ENCODE data around the gene MAN2B2.
"Not testable (repeated sequence)": the region's sequence is repeated elsewhere in the genome, so short reads cannot be mapped to it uniquely, and the experiment has no call there.

MAN2B2 gene

DNA sequence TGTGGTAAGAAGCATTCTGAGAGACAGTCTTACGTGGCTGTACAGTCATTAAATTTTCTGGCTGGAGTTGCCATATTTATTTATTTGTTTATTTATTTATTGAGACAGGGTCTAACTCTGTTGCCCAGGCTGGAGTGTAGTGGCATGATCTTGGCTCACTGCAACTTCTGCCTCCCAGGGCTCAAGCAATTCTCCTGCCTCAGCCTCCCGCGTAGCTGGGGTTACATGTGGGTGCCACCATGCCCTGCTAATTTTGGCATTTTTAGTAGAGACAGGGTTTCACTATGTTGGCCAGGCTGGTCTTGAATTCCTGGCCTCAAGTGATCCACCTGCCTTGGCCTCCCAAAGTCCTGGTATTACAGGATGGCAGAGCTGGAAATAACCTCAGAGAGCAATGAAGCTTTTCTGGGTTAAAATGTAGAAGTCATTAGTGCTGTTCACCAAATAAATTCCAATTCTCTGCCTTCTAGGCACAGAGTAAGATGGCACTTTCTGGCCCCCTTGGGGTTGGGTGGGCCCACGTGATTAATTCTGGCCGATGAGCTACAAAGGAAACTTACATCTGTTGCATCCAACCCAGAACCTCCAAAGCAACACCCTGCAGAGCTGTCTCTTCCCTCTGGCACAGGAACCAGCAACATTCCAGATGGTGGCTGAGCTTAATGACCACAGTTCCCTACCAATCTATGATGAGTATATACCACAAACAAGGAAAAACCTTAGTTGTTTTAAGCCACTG lies 70.0 kb downstream of the MAN2B2 start:
- DNase-seq, result no peak

DNA sequence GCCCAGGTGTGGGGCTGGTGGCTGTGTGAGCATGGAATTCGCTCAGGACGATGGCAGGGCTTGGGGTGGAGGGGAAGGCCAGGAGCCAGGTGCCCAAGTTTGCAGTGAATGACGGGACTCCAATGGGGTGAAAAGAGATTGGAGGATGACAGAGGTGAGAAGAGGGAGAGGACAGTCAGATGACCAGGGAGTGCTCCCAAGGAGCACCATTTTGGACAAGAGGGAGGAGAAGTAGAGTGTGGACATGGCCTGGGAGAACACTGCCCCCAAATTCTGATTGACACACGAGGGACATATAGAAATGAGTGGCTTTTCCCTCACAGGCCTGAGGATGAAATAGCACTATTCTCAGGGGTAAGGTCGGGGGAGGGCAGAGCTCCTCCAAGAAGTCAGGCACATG lies 72.2 kb downstream of the MAN2B2 start:
- no peak for DNase-seq

DNA sequence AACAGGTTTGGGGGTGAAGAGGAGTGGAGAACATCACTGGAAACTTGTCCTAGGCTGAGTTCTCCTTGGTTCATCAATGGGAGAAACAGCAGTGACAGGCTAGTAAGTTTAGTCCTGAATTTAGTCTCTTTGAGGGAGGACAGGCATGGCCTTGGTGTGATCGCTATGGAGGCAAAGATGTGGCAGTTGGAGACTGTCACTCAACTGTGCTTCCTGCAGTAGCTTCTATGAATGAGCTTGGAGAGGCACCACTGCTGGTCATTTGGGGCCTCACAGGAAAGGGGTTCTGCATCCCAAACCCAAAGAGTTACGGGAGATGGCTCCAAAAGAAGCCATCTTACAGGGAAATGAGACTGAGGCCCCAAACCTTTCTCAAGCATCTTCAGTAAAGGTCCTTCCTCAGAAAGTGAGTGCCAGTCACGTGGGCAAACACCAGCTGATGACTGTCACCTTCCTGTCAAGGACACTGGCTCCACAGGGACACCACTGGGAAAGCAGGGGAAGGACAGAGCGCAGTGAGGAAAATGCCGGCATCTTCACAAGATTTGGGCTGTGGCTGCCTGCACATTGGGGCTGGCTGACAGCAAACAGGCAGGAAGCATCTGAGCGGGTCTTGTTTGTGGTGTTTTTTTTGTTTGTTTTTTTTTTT lies 72.7 kb downstream of the MAN2B2 start:
- no peak for DNase-seq

DNA sequence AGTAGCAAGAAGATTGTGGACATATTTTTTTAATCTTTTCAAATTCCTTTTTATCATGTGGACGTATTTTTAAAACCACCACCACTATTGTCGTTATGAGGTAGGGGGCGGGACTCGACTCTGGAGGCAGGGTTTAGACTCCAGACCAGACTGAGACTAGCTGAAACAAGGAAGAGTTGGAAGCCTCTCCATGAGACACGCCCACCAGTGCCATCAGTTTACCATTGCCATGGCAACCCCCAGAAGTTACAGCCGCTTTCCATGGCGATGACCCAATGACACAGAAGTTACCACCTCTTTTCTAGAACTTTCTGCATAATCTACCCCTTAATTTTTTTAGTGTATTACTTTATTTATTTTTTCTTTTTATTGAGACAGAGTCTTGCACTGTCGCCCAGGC lies 74.2 kb downstream of the MAN2B2 start:
- DNase-seq, result no peak

DNA sequence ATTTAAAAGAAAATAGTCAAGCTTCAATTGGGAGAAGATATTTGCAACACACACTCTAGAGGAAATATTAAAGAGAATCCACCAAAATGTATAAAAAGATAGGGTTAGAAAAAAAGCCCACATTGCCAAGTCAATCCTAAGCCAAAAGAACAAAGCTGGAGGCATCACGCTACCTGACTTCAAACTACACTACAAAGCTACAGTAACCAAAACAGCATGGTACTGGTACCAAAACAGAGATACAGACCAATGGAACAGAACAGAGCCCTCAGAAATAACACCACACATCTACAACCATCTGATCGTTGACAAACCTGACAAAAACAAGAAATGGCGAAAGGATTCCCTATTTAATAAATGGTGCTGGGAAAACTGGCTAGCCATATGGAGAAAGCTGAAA lies 79.2 kb downstream of the MAN2B2 start:
- DNase-seq, result not testable (repeated sequence)

DNA sequence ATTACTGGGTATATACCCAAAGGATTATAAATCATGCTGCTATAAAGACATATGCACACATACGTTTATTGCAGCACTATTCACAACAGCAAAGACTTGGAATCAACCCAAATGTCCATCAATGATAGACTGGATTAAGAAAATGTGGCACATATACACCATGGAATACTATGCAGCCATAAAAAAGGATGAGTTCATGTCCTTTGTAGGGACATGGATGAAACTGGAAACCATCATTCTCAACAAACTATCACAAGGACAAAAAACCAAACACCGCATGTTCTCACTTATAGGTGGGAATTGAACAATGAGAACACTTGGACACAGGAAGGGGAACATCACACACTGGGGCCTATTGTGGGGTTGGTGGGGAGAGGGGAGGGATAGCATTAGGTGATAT lies 80.3 kb downstream of the MAN2B2 start:
- DNase-seq, result not testable (repeated sequence)

DNA sequence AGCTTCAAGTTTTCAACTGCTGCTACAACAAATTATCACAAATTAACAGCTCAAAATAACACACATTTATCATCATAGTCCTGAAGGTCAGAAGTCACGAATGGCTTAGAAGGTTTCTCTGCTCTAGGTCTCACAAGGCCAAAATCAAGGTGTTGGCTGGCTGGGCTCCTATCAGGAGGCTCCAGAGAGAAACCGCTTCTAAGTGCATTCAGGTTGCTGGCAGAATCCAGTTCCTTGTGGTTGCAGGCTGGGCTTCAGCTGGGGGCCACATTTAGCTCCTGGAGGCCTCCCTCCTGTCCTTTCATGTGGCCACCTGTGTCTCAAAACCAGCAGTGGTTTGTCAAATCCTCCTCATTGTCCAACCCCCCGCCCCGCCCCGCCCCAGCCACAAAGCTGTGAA lies 80.9 kb downstream of the MAN2B2 start:
- no peak for DNase-seq

DNA sequence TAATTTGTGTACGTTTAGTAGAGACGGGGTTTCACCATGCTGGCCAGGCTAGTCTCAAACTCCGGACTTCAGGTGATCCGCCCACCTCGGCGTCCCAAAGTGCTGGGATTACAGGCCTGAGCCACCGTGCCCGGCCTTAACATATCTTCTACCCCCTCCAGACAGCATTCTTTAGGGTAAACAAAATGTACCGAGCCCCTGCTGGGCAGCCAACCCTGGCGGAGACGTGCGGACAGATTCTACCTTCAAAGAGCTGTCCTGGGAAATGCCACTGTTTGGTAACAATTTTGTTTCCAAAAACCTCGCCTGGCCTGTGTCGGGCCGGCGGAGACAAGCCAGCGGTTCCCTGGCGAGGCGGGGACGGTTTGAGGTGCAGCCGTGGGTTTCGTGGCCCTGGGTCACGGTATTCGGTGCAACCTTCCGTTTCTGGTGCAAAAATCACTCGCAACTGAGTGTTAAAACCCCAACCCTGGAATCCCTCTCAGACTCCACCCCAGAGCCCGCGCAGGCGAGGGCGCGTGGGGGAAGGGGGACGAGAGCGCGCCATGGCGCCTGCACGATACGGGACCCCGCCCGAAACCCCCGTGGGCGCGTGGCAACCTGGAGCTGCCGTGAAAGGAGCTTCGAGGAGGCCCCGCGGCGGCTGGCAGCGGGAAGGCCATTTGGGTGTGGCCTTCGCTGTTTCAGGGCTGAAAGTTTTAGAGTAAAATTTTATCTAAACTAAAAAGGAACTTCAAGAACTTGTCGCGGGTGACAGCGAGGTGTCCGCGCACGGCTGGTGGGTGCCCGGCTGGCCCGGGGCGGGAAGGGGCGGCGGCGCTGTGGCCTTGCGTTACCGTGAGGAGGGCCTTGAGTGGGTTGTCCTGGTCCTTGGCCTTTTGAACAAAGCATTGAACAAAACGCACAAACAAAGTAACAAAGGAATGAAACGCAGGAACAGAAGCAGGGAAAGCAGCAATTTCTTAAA lies 82.5 kb downstream of the MAN2B2 start:
- DNase-seq, result no peak

DNA sequence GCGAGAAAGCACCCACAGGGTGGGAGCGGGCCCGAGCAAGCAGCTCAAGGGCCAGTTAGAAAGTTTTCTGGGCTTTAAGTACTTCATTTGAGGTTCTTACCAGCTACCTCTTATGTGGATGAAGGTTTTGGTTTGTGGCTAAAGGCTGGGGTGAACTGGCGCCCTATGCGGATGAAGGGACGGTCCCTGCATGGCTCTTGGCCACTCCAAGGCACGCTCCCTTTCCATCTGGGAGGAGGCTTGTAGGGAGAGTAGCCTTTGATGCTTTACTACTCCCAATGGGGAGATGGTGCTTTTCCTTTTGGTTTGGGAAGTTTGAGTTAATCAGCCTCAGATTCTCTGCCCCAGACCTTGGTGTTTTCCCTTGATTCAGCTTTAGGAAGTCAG lies 83.2 kb downstream of the MAN2B2 start:
- no peak for DNase-seq

DNA sequence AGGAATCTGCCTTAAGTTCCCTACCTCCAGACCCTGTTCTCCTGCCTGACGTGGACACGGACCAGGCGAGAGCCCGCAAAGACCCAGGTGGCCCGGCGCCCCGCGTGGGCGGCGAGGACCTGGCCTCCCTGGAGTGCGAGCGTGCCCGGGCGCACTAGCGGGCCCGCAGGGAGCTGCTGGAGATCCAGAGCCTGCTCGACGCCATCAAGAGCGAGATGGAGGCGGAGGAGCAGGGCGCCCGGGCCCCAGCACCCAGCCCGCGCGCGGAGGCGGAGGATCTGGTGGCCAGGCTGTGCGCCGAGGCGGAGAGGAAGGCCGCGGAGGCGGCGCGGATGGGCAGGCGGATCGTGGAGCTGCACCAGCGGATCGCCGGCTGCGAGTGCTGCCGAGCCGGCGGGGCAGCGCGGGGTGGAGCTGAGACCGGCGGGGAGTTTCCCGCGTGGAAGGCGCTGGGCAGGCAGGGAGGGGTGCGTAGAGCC lies 83.6 kb downstream of the MAN2B2 start:
- DNase-seq, result no peak

DNA sequence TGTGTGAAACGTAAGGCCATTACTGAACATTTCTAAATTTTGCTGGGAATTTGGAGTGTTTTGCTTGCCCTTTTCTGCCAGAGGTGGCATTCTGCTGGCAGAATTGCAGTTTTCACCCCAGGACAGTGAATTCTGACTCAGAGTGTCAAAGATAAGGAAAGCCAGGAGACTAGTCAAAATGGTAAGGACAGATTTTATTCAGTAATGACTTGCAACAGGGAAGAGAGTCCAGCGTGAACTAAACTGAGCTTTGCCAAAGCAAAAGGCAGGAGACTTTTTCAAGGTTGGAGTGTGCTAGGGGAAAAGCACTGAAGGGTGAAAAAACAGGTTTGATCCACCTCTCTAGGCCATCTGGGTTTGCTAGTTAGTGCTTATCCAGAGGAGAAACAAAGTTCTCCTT lies 84.9 kb downstream of the MAN2B2 start:
- no peak for DNase-seq

DNA sequence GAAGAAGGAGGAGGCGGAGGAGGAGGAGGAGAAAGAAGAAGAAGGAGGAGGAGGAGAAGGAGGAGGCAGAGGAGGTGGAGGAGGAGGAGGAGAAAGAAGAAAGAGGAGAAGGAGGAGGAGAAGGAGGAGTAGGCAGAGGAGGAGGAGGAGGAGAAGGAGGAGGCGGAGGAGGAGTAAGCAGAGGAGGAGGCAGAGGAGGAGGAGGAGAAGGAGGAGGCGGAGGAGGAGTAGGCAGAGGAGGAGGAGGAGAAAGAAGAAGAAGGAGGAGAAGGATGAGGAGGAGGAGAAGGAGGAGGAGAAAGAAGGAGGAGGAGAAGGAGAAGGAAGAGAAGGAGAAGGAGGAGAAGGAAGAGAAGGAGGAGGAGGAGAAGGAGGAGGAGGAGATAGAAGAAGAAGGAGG lies 85.4 kb downstream of the MAN2B2 start:
- no peak for DNase-seq

DNA sequence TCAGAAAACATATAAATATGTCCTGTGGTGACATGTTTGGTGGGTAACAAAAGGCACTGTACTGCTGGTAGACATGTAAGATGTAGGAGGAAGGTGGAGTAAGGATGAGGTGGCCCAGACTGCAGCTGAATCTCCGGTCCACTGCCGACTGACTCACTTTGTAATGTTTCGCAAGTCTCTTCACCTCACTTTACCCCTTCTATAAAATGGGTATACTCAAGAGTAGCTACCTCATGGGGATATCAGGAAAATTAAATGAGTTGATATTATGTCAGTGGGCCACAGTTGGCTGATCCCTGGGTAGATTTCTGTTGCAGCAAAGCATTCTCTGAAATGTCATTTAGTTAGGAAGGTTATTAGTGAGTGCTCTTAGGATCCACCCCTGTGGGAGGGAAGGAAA lies 87.6 kb downstream of the MAN2B2 start:
- DNase-seq, result no peak

DNA sequence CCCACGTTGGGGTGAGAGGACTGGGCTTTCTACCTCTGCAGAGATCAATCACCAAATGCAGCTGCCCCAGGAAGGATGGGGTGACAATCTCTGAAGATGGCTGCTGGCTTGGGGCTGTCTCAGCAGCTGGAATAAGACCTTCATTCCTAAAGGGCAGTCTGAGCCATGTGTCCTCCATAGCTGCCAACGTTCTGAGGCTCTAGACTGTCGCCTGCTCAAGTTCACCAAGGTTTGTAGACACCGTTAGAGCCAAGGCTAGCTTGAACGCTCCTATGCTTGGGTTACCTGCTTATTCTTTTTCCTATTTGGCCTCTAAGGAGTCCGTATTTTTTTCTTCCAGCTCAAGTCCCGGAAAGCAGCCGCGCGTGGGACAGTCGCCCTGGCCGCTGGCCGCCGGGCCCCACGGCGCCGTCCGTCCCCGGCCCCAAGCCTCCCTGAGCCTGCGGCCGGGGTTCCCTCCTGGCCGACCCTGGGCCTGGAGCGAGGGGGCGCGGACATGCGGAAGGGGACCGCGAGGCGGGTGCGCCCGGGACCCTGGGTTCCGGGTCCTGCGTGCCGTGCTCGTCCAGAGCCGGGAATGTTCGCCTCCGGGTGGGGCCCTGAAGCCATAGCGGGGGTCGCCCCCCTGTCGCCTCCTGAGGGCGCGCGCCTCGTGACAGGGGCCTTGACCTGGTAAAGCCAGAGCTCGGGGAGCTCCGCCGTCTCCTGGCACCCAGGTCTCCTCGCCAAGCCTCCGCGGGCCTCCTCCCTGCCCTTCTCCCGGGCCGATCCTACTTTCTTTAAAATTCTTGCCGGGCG lies 88.8 kb downstream of the MAN2B2 start:
- no peak for DNase-seq

DNA sequence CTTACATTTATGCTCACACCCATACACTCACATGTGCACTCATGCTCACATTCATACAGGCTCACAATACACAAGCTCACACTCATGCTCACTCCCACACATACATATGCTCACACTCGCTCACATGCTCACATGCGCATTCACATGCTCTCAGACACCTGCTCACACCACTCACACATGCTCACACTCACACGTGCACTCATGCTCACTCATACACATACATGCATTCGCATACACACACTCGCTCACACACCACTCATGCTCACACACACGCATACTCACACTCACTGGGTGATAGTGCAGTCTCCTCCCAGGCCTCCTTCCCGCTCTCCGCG lies 90.3 kb downstream of the MAN2B2 start:
- DNase-seq, result no peak

DNA sequence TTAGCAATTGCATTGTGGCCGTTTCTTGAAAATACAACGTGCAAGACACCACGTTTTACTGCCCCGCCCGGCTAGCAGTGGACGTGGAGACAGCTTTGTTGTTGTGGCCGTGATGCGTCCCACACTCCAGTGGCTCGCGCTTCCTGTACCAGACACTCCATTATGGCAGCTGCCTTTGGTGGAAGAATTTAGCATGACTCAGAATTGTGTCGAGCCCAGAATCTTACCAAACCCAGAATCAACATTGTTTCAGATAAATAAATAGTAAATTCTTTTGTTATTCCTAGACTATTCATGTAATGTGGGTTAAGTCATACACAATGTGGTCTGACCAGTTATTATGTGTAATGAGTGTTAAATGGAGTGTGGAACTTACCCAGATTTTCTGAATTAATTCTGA lies 93.4 kb downstream of the MAN2B2 start:
- DNase-seq, result no peak

DNA sequence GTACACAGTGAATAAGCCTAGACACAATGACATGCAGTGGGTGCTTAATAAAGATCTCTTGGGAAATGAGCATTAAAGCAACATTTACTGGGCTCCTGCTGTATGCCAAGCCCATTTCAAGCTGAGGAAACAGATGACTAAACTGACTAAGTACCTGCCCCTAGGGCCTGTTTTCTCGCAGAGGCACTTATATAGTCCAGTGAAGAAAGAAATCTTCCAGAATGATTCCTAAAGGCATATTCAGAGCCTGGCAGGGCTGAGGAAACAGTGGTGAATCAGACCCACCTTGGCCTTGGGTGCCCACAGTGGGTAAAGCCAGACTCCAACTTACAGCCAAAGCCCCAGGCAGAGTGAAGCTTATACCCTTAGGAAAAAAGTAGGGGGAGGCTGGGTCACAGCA lies 96.7 kb downstream of the MAN2B2 start:
- no peak for DNase-seq

DNA sequence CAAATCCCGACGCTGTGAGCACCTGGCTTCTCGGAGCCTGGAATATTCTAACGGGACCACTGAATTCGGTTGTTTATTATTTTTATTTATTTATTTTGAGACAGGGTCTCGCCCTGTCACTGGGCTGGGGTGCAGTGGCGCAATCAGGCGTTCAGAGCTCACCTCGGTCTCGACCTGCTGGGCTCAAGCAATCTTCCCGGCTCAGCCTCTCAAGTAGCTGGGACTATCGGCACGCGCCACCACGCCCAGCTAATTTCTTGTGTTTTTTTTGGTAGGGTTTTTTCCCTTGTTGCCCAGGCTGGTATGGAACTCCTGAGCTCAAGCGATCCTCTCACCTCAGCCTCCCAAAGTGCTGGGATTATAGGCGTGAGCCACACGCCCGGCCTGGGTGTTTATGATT lies 97.1 kb downstream of the MAN2B2 start:
- no peak for DNase-seq

DNA sequence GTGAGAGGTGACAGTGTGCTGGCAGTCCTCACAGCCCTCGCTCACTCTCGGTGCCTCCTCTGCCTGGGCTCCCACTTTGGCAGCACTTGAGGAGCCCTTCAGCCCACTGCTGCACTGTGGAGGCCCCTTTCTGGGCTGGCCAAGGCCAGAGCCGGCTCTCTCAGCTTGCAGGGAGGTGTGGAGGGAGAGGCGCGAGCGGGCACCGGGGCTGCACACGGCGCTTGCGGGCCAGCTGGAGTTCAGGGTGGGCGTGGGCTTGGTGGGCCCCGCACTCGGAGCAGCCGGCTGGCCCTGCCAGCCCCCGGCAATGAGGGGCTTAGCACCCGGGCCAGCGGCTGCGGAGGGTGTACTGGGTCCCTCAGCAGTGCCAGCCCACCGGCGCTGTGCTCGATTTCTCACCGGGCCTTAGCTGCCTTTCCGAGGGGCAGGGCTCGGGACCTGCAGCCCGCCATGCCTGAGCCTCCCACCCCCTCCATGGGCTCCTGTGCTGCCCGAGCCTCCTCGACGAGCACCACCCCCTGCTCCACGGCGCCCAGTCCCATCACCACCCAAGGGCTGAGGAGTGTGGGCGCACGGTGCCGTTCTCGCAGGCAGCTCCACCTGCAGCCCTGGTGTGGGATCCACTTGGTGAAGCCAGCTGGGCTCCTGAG lies 97.7 kb downstream of the MAN2B2 start:
- DNase-seq, result not testable (repeated sequence)

Data from NCI-H2227 treated with DMSO at 0.1 percent for 48 hours (cell line).